ENCODE data around the gene ZNF609.

DNA sequence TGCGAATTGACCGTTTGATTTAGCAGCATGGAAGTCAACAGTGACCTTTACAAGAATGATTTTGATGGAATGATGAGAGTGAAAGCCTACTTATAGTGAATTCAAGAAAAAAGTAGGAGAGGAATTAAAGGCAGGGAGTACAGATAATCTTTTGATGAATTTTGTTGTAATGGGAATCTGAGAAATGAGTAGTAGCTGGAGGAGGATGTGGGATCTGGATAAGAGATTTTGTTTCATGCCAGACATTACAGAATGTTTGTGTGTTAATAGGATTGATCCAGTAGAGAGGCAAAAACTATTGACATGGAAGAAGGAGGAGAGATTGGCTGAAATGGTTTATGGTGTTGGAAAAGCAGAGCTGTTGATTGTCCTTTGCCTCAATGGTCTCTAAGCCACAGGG is 17.4 kb upstream of the ZNF609 start:
- TF ChIP-seq CTCF (IDR thresholded peaks at IDR 0.05) (no peak), POLR2AphosphoS5 (IDR thresholded peaks at IDR 0.05) (no peak)

Data from gastroesophageal sphincter (tissue), 3 donors.